ENCODE data around the gene ARHGEF25.

GRCh38 chr12:57654042-57654441, 42.8 kb downstream of the ARHGEF25 start:
- TF ChIP-seq CTCF (IDR thresholded peaks at IDR 0.05) (no peak), RAD21 (conservative IDR thresholded peaks at IDR 0.05 in 1 of 2, IDR thresholded peaks at IDR 0.05 in 1 of 2) (no peak), POLR2A (IDR thresholded peaks at IDR 0.05; ENCODE audit: low read length) (no peak), REST (IDR thresholded peaks at IDR 0.05) (no peak), EP300 (IDR thresholded peaks at IDR 0.05) (no peak), SREBF2 (IDR thresholded peaks at IDR 0.05) (no peak), ZSCAN20 (CRISPR knock-in tag; IDR thresholded peaks at IDR 0.05) (no peak)

Measured in A549 (cell line).